ENCODE results near the gene TRAFD1.
"Not testable (repeated sequence)": the region's sequence is repeated elsewhere in the genome, so short reads cannot be mapped to it uniquely, and the experiment has no call there.

The TRAFD1 gene

DNA sequence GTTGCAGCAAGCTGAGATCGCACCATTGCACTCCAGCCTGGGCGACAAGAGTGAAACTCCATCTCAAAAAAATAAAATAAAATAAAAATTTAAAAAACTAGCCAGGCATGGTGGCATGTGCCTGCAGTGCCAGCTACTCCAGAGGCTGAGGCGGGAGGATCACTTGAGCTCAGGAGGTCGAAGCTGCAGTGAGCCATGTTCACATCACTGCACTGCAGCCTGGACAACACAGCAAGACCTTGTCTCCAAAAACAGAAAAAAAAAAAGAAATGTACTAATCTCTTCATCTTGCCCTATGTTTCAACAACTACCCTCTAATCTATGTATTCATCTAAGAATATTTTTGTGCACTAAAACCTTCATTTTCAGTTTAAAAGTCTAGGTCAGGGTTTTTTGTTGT lies 23.2 kb upstream of the TRAFD1 start:
- TF ChIP-seq, protein P1, sequence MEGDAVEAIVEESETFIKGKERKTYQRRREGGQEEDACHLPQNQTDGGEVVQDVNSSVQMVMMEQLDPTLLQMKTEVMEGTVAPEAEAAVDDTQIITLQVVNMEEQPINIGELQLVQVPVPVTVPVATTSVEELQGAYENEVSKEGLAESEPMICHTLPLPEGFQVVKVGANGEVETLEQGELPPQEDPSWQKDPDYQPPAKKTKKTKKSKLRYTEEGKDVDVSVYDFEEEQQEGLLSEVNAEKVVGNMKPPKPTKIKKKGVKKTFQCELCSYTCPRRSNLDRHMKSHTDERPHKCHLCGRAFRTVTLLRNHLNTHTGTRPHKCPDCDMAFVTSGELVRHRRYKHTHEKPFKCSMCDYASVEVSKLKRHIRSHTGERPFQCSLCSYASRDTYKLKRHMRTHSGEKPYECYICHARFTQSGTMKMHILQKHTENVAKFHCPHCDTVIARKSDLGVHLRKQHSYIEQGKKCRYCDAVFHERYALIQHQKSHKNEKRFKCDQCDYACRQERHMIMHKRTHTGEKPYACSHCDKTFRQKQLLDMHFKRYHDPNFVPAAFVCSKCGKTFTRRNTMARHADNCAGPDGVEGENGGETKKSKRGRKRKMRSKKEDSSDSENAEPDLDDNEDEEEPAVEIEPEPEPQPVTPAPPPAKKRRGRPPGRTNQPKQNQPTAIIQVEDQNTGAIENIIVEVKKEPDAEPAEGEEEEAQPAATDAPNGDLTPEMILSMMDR (IDR thresholded peaks at IDR 0.05): no peak
- no peak for TF ChIP-seq ZFX (IDR thresholded peaks at IDR 0.05; ENCODE audit: borderline replicate concordance)
- no peak overlapping the region for H3K27ac ChIP-seq

DNA sequence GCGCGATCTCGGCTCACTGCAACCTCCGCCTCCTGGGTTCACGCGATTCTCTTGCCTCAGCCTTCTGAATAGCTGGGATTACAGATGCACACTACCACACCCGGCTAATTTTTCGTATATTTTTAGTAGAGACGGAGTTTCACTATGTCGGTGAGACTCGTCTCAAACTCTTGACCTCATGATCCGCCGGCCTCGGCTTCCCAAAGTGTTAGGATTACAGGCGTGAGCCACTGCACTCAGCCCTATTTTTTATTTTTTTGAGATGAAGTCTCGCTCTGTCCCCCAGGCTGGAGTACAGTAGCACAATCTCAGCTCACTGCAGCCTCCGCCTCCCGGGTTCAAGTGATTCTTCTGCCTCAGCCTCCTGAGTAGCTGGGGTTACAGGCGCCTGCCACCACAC lies 22.6 kb upstream of the TRAFD1 start:
- not testable (repeated sequence) for H3K27ac ChIP-seq

DNA sequence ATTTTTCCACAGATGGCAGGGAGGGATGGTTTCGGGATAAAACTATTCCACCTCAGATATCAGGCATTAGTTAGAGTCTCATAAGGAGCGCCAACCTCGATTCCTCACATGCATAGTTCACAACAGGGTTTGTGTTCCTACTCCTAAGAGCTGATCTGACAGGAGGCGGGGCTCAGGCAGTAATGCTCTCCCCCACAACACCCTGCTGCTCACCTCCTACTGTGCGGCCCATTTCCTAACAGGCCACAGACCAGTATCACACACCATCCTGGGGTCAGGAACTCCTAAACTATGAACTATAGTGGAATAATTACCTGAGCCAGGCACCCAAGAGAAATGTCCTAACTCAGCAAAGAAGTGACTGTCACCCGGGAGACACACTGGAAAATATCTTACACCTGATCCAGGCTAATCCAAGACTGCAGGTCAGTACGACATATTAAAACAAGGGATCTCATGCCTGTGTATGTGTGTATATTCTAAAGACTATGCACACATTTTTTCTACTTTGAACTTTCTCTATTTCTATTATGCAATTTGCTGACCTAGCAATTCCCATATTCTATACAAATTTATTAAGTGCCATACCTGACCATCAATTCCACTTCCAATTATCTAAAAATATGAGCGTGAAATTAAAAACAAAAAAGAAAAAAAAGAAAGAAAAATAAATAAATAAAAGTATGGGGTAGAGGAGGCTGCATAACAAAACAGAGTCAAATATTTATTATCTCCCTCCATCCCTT lies 21.4 kb upstream of the TRAFD1 start:
- TF ChIP-seq ZFX (IDR thresholded peaks at IDR 0.05; ENCODE audit: borderline replicate concordance): no peak
- TF ChIP-seq, protein P1 (IDR thresholded peaks at IDR 0.05): no peak

DNA sequence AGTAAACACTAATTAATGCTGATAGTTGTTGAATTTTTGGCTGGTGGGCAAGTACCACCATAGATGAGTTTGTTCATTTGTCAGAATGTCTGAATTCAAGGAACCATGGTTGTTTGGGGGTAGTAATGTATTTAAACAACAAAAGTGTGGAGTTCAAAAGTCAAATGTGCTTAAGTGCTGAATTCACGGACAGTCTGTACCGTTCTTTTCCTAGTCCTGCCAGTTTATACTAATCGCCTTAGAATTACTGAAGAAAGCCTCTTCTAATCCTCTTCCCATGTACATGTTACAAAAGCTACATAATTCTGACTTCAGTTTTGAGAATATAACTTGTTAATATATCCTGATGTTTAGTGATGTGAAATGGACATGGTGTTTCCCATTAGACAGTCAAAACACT lies 19.5 kb upstream of the TRAFD1 start:
- no peak for TF ChIP-seq ZFX (IDR thresholded peaks at IDR 0.05; ENCODE audit: borderline replicate concordance)
- TF ChIP-seq, protein P1 (IDR thresholded peaks at IDR 0.05): no peak
- no peak overlapping the region for H3K27ac ChIP-seq

More for the DNA sequence above, 21.4 kb upstream of the TRAFD1 start:
- no peak overlapping the region for H3K27ac ChIP-seq

DNA sequence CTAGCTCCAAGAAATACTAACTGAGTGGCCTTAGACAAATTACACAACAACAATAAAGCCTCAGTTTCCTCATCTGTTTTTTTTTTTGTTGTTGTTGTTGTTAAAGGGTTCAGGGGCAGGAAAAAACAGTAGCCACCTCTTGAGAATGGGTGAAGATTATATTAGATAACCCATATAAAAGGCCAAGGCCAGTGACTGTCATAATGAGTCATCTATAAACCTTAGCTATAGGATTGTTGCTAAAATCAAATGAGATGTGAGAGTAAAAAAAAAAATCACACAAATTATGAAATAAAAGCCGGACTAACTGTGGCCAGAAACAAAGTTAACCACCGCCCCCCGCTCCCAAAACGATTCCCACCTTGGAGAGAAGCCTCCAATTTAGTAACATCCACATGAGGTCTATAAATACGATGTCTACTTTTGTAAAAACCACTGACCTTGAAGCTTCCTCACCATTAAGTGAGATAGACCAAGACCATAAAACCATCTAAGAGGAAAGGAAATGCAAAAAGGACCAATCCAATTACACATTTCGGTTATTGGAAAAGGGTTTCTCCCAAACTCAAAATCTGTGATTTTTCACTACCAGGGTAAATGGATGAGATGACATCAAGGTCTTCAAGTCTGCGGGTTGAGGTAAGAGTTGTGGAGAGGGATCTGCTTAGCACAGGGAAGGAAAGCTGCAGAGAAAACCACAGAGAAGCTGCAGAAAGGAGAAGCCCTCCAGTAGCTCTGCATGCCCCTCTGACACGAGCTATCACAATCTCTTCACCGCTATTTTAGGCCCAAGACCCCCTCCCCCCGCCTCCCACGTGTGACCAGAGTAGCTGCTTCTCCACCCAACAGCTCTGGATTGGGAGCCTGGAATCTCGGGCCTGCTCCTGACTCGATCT lies 17.8 kb upstream of the TRAFD1 start:
- no peak for TF ChIP-seq ZFX (IDR thresholded peaks at IDR 0.05; ENCODE audit: borderline replicate concordance)
- TF ChIP-seq, protein P1 (IDR thresholded peaks at IDR 0.05): no peak
- H3K27ac ChIP-seq: peak overlapping the region; percentile 91

DNA sequence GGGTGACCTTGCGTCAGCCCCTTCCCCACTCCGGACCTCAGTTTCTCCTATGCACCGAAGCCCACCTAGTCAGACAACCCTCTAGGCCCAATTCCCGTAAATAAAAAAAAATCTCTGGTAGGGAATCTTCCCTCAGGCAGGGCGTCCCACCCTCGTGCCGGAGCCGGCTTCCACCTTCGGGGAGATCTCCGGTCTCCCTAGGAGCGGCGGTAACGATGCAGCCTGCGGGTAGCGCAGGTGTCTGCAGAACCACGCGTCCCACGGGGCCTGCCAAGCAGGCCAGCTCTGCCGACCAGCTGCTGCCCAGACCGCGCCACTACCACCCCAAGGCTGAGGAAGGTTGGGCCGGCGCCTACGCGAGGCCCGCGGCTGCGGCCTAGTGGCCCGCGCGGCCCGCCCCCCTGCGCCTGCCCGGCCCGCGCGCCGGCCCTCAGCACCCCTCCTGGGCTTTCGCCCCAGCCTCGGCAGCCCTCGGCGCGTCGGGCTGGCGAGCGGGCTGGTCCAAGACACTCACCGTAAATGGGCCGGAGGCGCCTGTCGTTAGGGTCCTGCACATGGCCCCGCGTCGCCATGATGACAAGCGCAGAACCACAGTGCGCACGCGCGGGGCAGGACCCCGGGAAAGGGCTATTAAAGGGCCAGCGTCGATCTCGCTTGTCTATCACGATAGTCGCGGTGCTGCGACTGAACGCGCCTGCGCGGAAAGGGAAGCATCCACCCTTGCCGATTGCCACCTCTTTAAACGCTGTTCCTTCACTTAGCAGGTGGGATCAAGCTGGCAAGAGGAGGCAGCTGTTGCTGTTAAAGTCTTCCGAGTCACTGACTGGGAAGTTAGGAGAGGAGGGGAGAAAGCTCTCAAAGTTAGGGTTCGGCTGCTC lies 16.9 kb upstream of the TRAFD1 start, which contains the start of gene NAA25:
NAA25 (minus strand) TSS at position 582 of the 878 bp plus-strand sequence; CDS start at position 572, 10 bp downstream.
- H3K27ac ChIP-seq: peak within 1 kb of the TSS; percentile 91
- TF ChIP-seq, protein P1 (IDR thresholded peaks at IDR 0.05): no peak
- TF ChIP-seq ZFX (IDR thresholded peaks at IDR 0.05; ENCODE audit: borderline replicate concordance): peak; percentile 99

DNA sequence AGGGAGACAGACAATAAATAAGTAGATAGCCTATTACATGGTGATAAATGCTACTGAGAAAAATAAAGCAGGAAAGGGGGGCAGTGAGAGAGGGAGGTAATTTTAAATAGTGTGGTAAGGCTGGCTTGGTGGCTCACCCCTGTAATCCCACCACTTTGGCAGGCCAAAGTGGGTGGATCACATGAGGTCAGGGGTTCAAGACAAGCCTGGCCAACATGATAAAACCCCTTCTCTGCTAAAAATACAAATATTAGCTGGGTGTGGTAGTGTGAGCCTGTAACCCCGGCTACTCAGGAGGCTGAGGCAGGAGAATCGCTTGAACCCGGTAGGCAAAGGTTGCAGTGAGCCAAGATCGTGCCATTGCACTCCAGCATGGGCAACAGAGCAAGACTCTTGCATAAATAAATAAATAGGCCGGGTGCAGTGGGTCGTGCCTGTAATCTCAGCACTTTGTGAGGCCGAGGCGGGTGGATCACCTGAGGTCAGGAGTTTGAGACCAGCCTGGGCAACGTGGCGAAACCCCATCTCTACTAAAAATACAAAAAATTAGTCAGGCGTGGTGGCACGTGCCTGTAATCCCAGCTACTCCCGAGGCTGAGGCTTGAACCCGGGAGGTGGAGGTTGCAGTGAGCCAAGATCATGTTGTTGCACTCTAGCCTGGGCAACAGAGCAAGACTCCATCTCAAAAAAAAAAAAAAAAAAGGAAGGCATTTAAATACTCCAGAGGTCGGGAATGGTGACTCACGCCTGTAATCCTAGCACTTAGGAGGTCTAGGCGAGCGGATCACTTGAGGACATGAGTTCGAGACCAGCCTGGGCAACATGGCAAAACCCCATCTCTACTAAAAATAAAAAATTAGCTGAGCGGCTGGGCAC lies 14.3 kb upstream of the TRAFD1 start:
- H3K27ac ChIP-seq: peak overlapping the region; percentile 91
